Fibroblast of skin of right quadriceps (primary cell): ENCODE results near the gene IRF6.
A peak's percentile ranks its signal among the peaks of the same experiment; 100 is the strongest.

ENCODE experiments used
- DNase-seq: peaks from one replicate; pipeline ENCODE4 v3.0.0-alpha.2; 2013

The IRF6 gene

DNA sequence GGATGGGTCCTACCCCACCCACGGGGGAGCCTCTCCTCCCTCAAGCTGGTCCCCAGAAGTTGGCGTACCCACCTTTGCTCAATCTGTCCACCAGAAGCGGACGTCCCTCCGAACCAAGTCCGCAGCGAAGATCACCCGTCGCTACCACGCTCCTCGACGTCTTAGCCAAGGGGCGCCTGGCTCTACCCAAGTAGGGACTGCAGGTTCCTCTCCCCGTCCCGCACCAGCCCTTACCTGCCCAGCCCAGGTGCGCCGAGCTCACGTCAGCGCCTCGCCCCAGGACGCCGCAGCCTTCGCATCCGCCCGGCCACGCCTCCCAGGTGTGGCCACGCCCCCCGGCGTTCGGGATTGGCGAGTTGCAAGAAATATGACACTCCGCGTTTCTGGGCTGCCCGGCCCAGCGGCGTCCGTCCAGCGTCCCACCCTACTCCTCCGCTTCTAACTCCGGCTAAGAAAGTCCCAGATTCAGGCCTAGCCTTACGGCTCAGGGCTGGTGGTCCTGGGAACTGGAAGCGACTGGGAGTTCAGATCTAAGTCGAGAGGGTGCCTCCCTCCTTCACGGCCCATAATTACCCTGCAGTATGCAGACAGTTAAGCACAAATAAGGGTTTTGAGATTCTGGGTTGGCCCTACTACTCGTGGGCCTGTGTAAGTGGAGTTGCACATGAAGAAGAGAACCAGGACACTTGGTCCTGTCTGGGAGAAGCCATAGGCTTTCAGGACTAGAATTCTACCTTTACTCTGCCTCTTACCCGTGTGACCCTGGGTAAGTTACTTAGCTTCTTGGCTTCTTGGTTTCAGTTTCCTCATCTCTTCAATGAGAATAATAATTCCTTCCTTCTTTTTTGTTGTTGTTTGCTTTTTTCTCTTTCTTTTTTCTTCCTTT is at the start of gene IRF6:
Gene IRF6 (minus strand): TSS at position 268 of the 886 bp plus-strand sequence. CDS start 4,729 bp downstream, outside the sequence.
- DNase-seq = peak; percentile 65

GRCh38 chr1:209855623-209856022 is 49.7 kb upstream of the IRF6 start:
- DNase-seq = no peak

GRCh38 chr1:209855006-209855405 is 49.1 kb upstream of the IRF6 start:
- no peak for DNase-seq

GRCh38 chr1:209854196-209854595 is 48.3 kb upstream of the IRF6 start:
- no peak for DNase-seq

- no peak for DNase-seq
These were observed 47.7 kb upstream of the IRF6 start for GRCh38 chr1:209853676-209854075.

GRCh38 chr1:209850342-209850979 is 44.5 kb upstream of the IRF6 start:
- DNase-seq = peak; percentile 88

- no peak for DNase-seq
These were observed 43.4 kb upstream of the IRF6 start for GRCh38 chr1:209849388-209849787.

- no peak for DNase-seq
These were observed 39.4 kb upstream of the IRF6 start for GRCh38 chr1:209845408-209845725.

DNA sequence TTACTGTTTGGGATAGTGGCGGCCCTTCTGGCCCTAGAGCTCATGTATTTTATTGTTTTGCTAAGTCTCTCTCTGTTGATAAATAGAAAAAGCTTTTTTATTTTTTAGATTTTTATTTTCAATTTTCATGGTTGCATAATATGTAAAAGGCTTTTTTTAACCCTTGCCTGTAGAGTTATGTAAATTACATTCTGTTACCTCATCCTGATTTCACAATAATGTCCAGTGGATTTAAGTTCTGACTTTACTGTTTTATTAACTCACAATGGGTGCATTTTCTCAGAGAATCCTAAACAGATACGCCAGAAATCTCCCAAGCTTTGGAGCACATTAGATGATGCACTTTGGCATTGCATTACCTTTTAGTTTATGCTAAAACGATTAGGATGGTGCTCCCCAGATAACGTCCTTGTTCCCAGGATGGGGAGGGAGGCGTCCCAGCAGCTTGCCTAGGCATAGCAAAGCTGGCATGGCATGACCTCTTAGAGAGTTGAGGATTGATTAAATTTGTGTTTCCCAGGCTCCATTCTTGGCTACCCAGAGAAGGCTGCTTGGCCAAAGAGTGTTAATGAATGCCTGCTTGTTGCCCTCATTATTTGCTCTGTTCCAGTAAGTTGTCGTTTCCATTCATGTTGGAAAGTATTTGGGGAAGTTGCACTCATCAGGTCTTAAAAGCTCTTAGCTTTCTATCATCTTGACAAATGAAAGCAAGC is 38.9 kb upstream of the IRF6 start:
- no peak for DNase-seq

DNA sequence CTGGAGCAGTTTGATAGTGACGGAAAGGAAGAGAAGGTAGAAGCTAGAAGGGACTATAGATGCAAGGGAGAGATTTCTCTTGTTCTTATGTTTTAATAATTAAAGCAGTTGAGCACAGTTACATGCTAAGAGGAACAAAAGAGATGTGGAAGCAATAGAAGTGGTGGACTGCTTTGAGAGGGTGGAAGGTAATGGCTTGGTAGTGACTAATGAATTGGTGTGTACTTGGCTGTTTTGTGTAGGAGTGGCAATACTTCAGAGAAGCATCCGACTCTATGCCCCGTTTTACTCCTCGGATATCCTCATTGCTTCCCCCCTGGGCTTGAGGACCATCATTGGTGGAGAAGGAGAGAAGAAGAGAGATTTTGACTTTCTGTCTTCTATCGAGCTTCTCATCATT is 34.7 kb upstream of the IRF6 start:
- DNase-seq = no peak

DNA sequence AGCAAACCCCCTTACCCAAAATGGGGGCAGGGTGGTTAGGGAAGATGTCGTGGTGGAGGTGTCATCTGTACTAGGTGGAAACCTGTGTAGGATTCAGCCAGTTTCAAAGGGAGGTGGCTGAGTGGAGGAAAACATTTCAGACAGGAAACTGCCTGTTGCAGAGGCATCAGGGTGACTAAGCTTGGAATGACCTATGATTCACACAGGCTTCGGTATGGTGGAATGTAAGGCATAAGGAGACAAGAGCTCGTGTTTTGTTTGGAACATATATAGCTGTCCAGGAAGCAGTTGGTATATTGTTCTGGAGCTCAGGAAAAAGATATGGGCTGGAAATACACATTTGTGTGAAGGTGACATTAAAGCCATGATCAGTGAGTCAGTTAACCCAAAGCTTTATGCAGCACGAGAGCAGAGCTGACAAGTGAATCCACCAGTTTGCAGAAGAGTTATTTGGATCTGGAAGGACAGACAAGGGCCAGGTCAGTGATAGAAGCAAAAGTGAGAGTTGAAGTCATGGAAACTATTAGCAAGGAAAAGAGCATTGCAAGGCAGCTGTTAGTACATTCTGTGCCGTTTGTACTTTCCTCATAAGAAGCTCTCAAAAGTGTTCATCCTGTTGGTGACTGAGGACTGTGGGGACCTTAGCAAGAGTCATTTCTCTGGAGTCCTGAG is 34.1 kb upstream of the IRF6 start:
- peak; percentile 96 for DNase-seq

DNA sequence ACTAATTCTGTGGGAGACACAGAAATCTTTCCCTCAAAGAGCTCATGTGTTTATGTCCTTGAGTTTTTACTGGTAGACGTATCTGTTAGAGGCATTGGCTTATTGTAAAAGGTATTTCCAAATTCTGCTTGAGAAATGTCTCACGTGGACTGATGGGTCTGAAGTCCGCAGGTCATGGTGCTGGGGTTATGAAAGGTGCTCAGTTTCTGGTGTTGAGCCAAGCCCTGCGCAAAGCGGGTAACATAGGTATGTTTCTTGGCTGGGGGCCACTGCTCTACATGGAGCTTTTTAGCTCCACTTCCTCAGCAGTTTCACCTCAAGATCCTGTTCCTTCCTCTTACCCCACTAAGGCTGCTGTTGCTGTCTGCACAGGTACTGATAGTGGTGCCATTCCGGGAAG is 32.6 kb upstream of the IRF6 start:
- DNase-seq = no peak

- DNase-seq = no peak
These were observed 31.7 kb upstream of the IRF6 start for GRCh38 chr1:209837671-209838070.

- DNase-seq = peak; percentile 88
These were observed 29.9 kb upstream of the IRF6 start for GRCh38 chr1:209835782-209836298.

DNA sequence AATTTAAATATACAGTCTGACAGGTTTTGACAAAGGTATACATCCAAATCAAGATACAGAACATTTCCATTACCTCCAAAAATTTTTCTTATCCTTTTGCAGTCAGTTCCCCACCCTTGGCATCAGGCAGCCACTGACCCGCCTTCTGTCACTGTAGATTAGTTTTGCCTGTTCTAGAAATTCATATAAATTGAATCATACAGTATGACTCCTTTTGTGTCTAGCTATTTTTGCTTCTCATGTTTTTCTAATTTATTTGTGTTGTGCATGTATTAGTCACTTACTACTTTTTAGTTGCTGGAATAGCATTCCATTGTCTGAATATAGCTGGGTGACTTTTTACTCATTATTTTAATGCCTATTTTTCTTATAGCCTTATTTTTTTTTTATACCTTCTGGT is 25.7 kb upstream of the IRF6 start:
- DNase-seq = peak; percentile 78

GRCh38 chr1:209830722-209831121 is 24.8 kb upstream of the IRF6 start:
- no peak for DNase-seq

DNA sequence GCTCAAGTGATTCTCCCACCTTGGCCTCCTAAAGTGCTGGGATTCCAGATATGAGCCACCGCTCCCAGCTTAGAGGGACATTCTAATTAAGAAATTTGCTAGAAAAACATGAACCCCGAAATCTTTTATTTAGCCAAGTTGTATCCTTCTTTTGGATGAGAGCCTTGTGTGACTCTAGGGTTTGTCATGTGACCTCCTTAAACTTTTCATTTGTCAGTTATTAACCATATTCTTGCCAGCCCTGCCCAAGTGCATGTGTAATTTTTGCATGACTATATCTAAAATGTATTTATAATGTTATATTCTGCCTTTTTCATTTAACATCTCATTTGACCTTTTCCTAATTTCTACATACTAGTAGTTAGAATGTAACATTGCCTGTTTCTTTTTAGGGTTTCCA is 23.8 kb upstream of the IRF6 start:
- no peak for DNase-seq

DNA sequence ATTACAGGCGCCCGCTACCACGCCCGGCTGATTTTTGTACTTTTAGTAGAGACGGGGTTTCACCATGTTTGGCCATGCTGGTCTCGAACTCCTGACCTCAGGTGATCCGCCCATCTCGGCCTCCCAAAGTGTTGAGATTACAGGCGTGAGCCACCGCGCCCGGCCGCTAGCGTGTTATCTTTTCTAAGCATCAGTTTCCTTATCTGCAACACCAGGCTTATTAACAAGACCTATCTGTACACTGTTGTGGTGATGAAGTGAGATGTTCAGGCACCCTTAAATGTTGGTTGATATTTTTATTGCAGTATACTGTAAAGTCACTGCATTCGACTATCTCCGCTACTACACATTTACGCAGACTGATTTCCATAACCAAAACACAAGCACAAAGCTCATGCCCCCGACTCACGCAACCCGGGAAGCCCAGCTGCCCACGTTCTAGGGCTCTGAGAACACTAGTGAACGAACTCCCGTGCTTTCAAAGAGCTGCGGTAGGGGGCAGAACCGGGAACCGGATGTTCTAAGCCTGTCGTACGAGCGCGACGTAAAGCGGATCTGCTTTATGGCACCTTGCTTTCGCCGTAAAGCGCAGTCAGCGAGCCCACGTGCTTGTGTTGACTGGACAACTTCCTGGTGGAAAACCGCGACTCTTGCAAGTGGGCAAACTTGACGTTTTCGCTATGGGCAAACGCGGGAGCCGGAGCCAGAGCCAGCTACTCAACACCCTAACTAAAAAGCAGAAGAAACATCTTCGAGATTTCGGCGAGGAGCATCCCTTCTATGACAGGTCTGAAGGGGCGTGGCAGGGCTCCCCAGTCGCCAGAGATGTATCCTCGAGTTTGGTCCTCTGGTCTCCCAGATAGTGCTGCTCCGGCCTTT is 21.7 kb upstream of the IRF6 start, which contains the start of gene UTP25:
Gene UTP25 (plus strand): TSS at position 589 of the 879 bp plus-strand sequence. CDS start 92 bp downstream, at position 681.
- peak; percentile 97 for DNase-seq

DNA sequence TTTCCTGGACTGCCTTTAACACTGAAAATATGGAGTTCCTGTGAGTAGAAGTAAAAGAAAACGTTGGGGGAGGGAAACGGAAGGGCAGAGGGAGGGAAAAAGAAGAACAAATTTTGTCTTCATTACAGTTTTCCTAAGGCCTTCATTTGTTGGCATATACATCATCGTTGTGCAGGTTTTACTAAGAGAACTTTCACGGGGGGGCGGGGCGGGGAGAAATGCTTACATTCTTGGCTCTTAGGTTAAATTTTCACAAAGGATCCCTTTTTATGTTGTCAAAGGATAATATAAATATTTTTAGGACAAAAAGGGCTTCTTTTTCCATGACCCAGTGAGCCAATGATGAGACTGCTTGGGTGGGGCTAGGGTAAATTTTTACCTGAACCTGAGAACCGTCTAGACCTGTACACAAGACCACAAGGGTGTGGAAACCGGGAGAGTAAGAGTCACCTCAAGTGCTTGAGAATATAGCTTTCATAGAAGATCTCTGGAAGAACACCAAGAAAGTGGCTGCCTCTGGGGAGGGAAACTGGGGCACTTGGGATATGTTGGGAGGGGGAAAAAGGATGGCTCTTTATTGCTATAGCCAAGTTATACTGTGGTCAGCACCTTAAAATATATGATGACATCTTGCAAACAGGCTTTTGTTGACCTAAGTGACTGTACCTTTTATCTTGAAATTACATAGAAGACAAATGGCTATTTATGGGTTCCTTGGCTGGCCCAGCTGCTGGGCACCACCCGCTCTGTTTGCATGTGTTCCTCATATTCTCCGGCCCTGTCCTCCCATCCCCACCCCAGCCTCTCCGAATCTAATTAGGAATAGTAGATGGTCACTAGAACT is 19.9 kb upstream of the IRF6 start:
- no peak for DNase-seq

DNA sequence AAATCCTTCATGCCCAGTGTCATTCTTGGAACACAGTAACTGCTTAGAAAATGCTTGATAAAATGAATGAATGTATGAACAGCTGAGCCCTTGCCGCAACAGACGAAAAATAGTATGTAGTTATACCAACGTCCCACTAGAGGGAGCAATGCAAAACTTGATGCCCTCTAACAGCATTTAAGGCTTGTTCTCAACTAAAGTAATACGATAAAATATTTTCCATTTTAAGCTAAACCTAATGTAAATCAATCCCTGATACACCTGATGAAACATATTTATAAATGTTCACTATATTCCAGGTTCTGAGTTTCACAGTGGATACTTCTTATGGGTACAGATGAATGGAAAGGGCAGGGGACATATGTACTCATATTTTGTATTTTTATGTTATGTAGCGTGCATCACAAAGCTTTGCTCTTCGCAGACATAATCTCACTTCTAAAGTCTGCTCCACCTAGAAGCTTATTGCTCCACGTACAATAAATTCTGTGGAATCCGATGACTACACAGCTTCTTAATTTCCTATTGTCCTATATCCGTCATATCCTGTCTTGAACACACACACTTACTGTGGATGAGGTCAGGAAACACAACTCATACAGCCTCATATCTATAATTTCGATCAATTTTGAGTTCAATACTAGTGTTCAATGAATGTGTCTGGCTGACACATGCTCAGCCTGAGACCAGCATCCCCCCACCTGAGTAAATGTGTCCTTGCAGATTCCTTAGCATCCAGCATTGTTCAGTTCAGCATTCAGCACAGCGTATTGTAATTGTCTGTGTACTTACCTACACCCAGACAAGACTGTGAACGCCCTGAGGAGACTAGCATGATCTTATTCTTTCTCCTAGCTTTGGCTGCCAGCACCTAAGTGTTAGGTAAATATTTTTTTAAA is 17.4 kb upstream of the IRF6 start:
- peak; percentile 84 for DNase-seq
